ENCODE data around the gene DGKA.
"Not testable (repeated sequence)": the region's sequence is repeated elsewhere in the genome, so short reads cannot be mapped to it uniquely, and the experiment has no call there.

Gene DGKA

GRCh38 chr12:55999999-56000540 lies 69.1 kb downstream of the DGKA start:
- not testable (repeated sequence) for DNase-seq

GRCh38 chr12:56001487-56002100 lies 70.6 kb downstream of the DGKA start:
- no peak for DNase-seq

- DNase-seq: not testable (repeated sequence)
These were observed 72.4 kb downstream of the DGKA start for GRCh38 chr12:56003376-56003775.

Data from NCI-H524 (cell line).